ENCODE measurements around the gene TMEM87A. TPM values are rescaled to one million over a fixed set of nuclear protein-coding genes. Genes with fewer than 3 reads are reported as not detected.

Gene TMEM87A
- total and polyA plus RNA-seq, 2 of the 8 experiments (the other 6 are each of a cell fraction or from before 2014, with no cell fraction given), result 15.2 to 33.1 TPM

DNA sequence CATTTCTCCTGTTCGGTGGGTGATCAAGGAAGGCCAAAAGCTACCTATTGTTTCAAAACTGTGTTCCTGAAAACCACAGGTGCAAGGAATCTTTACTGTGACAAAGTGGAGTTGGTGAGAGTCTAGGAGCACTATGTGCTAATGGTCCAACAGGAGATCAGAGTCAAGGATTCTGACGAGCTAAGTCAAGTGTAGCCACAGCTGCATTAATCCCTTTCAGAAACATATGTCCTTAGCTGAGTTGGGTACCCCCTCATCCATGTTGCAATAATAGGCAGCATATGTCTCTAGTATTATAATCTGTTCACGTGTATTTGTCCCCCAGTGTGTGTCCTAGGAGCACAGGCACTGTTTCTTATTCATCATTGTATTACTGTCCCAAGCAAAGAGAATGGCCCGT lies 66.8 kb downstream of the TMEM87A start:
- H2AK5ac ChIP-seq (ENCODE audit: low read depth, low read length), result no peak overlapping the region
- H4K8ac ChIP-seq (ENCODE audit: extremely low read depth, insufficient read depth, low read length), result no peak overlapping the region
- H3K9me3 ChIP-seq (ENCODE audit: insufficient read depth in 2 of 2, low read depth in 1 of 2, low read length in 1 of 2), result no peaks in the 10 kb centered on the region
- no peak overlapping the region for H3K27ac ChIP-seq (ENCODE audit: low read depth, low read length)
- ChIA-PET CTCF (ENCODE audit: partially characterized antibody) (interaction anchor here (1.1 to 2.3 kb wide), 2 partner anchors 68 to 179 kb away, joined by 5 to 6 read pairs; no protein-coding TSS in a partner anchor), POLR2A (ENCODE audit: partially characterized antibody) (no interaction called here)
- H3K14ac ChIP-seq (ENCODE audit: insufficient read length), result no peak overlapping the region
- H3K23ac ChIP-seq (ENCODE audit: insufficient read length), result no peak overlapping the region
- H2BK15ac ChIP-seq (ENCODE audit: low read length), result no peak overlapping the region
- peaks cover 0 to 6% (median 2%) of the 10 kb centered on the region in 4 experiments; a peak in 3 of 7 replicates for H3K4me1 ChIP-seq (replicated peaks in 1 of 4; ENCODE audit: control insufficient read depth in 3 of 4, insufficient read depth in 4 of 4, low read length in 3 of 4)
- no peaks in the 10 kb centered on the region for H3K27me3 ChIP-seq (replicated peaks in 1 of 4; ENCODE audit: control insufficient read depth in 3 of 4, extremely low read depth in 1 of 4, insufficient read depth in 3 of 4, low read length in 3 of 4)
- no peak overlapping the region for H2BK12ac ChIP-seq (ENCODE audit: low read depth, low read length)
- H3K36me3 ChIP-seq (ENCODE audit: control insufficient read depth in 2 of 4, insufficient read depth in 4 of 4, low read length in 3 of 4), result peaks cover 0 to 15% (median 12%) of the 10 kb centered on the region in 4 experiments; a peak in 7 of 8 replicates
- no peak overlapping the region for H2BK5ac ChIP-seq (ENCODE audit: low read depth, low read length)
- no peak overlapping the region for H3K18ac ChIP-seq (ENCODE audit: extremely low read depth, low read length)
- no peak overlapping the region for H3K4me3 ChIP-seq (ENCODE audit: extremely low read depth in 1 of 4, insufficient read depth in 2 of 4, low read depth in 3 of 4, low read length in 4 of 4)
- H2BK20ac ChIP-seq (ENCODE audit: low read length), result no peak overlapping the region
- H3K56ac ChIP-seq (replicated peaks; ENCODE audit: insufficient read length, low read depth, low read length), result no peak overlapping the region
- H3K4me2 ChIP-seq (ENCODE audit: insufficient read depth in 1 of 2, low read depth in 2 of 2, low read length in 2 of 2), result peak overlapping the region in 1 of 2 experiments; percentile 58; a peak in 1 of 4 replicates
- H3K79me2 ChIP-seq (ENCODE audit: control insufficient read depth in 1 of 2, insufficient read depth in 2 of 2, low read length in 2 of 2), result peaks cover 0 to 18% of the 10 kb centered on the region in 2 experiments; a peak in 3 of 4 replicates
- no peak for FAIRE-seq
- no peak overlapping the region for H4K5ac ChIP-seq (ENCODE audit: insufficient read length, low read depth, low read length)
- H2BK120ac ChIP-seq (replicated peaks; ENCODE audit: low read depth, low read length), result no peak overlapping the region
- no peak overlapping the region for H3K9ac ChIP-seq (replicated peaks in 1 of 4; ENCODE audit: extremely low read depth in 1 of 4, low read depth in 3 of 4, low read length in 3 of 4)
- peaks cover 8% of the 10 kb centered on the region for H3K79me1 ChIP-seq (ENCODE audit: low read depth, low read length)
- H3K4ac ChIP-seq (replicated peaks; ENCODE audit: insufficient read length, low read depth, low read length), result no peak overlapping the region
- H3K23me2 ChIP-seq (ENCODE audit: low read depth, low read length), result 0 out of 2 replicates have a peak, but pooled peaks cover 5% of the 10 kb centered on the region
- no peak overlapping the region for H4K91ac ChIP-seq (replicated peaks; ENCODE audit: insufficient read length, low read length)
- WGBS, 2 experiments (ENCODE audit: extremely low coverage in 1 of 2, insufficient coverage in 1 of 2, insufficient read length in 1 of 2, insufficient replicate concordance in 2 of 2, low coverage in 1 of 2, low lambda C conversion rate in 2 of 2, missing lambda C conversion rate in 1 of 2), result 86% methylated on average over 4 of the region's 4 CpGs; no CpG with 5 or more reads in 1 of the 2 experiments
- H4K20me1 ChIP-seq (replicated peaks in 1 of 2; ENCODE audit: control insufficient read depth in 1 of 2, insufficient read depth in 2 of 2, low read length in 2 of 2), result peaks cover 0 to 2% of the 10 kb centered on the region in 2 experiments
- no peak overlapping the region for H2AFZ ChIP-seq (ENCODE audit: low read length)
- no peak for DNase-seq (ENCODE audit: low read depth in 1 of 2, low spot score in 2 of 2)
- TF ChIP-seq HDAC6 (IDR thresholded peaks at IDR 0.05; ENCODE audit: low read depth, low read length), result no peak
- no peak for TF ChIP-seq RNF2 (IDR thresholded peaks at IDR 0.05; ENCODE audit: borderline replicate concordance, low read depth, low read length, missing control alignments, poor library complexity, severe bottlenecking)
- no peak for TF ChIP-seq KDM4A (IDR thresholded peaks at IDR 0.05; ENCODE audit: low read depth, low read length, severe bottlenecking)
- no peak for TF ChIP-seq RXRA (IDR thresholded peaks at IDR 0.05; ENCODE audit: insufficient read depth, low read depth, low read length)
